ENCODE data around the gene TIMP2. TPM values are rescaled to one million over a fixed set of nuclear protein-coding genes. Genes with fewer than 3 reads are reported as not detected.

The TIMP2 gene
- total and polyA plus RNA-seq, 2 of the 8 experiments (the other 6 are each of a cell fraction or from before 2014, with no cell fraction given) = 18.2 to 43.3 TPM

- no peak overlapping the region for H4K8ac ChIP-seq (ENCODE audit: extremely low read depth, insufficient read depth, low read length)
- H2BK5ac ChIP-seq (ENCODE audit: low read depth, low read length) = no peak overlapping the region
- H4K20me1 ChIP-seq (replicated peaks in 1 of 2; ENCODE audit: control insufficient read depth in 1 of 2, insufficient read depth in 2 of 2, low read length in 2 of 2) = no peaks in the 10 kb centered on the region
- no peak overlapping the region for H2BK120ac ChIP-seq (replicated peaks; ENCODE audit: low read depth, low read length)
- H3K4ac ChIP-seq (replicated peaks; ENCODE audit: insufficient read length, low read depth, low read length) = no peak overlapping the region
- no peaks in the 10 kb centered on the region for H3K79me1 ChIP-seq (ENCODE audit: low read depth, low read length)
- H3K27ac ChIP-seq (ENCODE audit: low read depth, low read length) = no peak overlapping the region
- no peak overlapping the region for H4K5ac ChIP-seq (ENCODE audit: insufficient read length, low read depth, low read length)
- H2BK15ac ChIP-seq (ENCODE audit: low read length) = no peak overlapping the region
- no peak for DNase-seq (ENCODE audit: low read depth in 1 of 2, low spot score in 2 of 2)
- H3K14ac ChIP-seq (ENCODE audit: insufficient read length) = no peak overlapping the region
- no peak overlapping the region for H2AK5ac ChIP-seq (ENCODE audit: low read depth, low read length)
- no peaks in the 10 kb centered on the region for H3K79me2 ChIP-seq (ENCODE audit: control insufficient read depth in 1 of 2, insufficient read depth in 2 of 2, low read length in 2 of 2)
- H3K18ac ChIP-seq (ENCODE audit: extremely low read depth, low read length) = no peak overlapping the region
- ChIA-PET POLR2A (ENCODE audit: partially characterized antibody) (no interaction called here), CTCF (ENCODE audit: partially characterized antibody) (interaction anchor here (0.6 kb wide), 1 partner anchor 147 kb away, joined by 3 read pairs; no protein-coding TSS in a partner anchor)
- H3K23ac ChIP-seq (ENCODE audit: insufficient read length) = no peak overlapping the region
- H2BK12ac ChIP-seq (ENCODE audit: low read depth, low read length) = no peak overlapping the region
- no peaks in the 10 kb centered on the region for H3K27me3 ChIP-seq (replicated peaks in 1 of 4; ENCODE audit: control insufficient read depth in 3 of 4, extremely low read depth in 1 of 4, insufficient read depth in 3 of 4, low read length in 3 of 4)
- H3K4me1 ChIP-seq (replicated peaks in 1 of 4; ENCODE audit: control insufficient read depth in 3 of 4, insufficient read depth in 4 of 4, low read length in 3 of 4) = no peaks in the 10 kb centered on the region; a peak in 1 of 7 replicates
- H3K9ac ChIP-seq (replicated peaks in 1 of 4; ENCODE audit: extremely low read depth in 1 of 4, low read depth in 3 of 4, low read length in 3 of 4) = no peak overlapping the region
- H3K9me3 ChIP-seq (ENCODE audit: insufficient read depth in 2 of 2, low read depth in 1 of 2, low read length in 1 of 2) = no peaks in the 10 kb centered on the region
- no peak overlapping the region for H2BK20ac ChIP-seq (ENCODE audit: low read length)
- H2AFZ ChIP-seq (ENCODE audit: low read length) = no peak overlapping the region
- no peak for TF ChIP-seq CTBP2 (IDR thresholded peaks at IDR 0.05; ENCODE audit: borderline replicate concordance, insufficient read depth, insufficient read length, low read length)
- no peak overlapping the region for H3K4me2 ChIP-seq (ENCODE audit: insufficient read depth in 1 of 2, low read depth in 2 of 2, low read length in 2 of 2)
- H3K23me2 ChIP-seq (ENCODE audit: low read depth, low read length) = no peaks in the 10 kb centered on the region; the same call in 1 of the 2 replicates
- H3K56ac ChIP-seq (replicated peaks; ENCODE audit: insufficient read length, low read depth, low read length) = no peak overlapping the region
- FAIRE-seq = no peak
- no peak overlapping the region for H4K91ac ChIP-seq (replicated peaks; ENCODE audit: insufficient read length, low read length)
- H3K36me3 ChIP-seq (ENCODE audit: control insufficient read depth in 2 of 4, insufficient read depth in 4 of 4, low read length in 3 of 4) = no peaks in the 10 kb centered on the region; a peak in 1 of 8 replicates
- 90% methylated on average over 5 of the region's 5 CpGs; no CpG with 5 or more reads in 1 of the 2 experiments for WGBS, 2 experiments (ENCODE audit: extremely low coverage in 1 of 2, insufficient coverage in 1 of 2, insufficient read length in 1 of 2, insufficient replicate concordance in 2 of 2, low coverage in 1 of 2, low lambda C conversion rate in 2 of 2, missing lambda C conversion rate in 1 of 2)
- no peak overlapping the region for H3K4me3 ChIP-seq (ENCODE audit: extremely low read depth in 1 of 4, insufficient read depth in 2 of 4, low read depth in 3 of 4, low read length in 4 of 4)
Observed at GRCh38 chr17:78849026-78849425, 76.2 kb downstream of the TIMP2 start.

Measured in H1 (cell line).